ENCODE measurements around the gene TBC1D10A.

DNA sequence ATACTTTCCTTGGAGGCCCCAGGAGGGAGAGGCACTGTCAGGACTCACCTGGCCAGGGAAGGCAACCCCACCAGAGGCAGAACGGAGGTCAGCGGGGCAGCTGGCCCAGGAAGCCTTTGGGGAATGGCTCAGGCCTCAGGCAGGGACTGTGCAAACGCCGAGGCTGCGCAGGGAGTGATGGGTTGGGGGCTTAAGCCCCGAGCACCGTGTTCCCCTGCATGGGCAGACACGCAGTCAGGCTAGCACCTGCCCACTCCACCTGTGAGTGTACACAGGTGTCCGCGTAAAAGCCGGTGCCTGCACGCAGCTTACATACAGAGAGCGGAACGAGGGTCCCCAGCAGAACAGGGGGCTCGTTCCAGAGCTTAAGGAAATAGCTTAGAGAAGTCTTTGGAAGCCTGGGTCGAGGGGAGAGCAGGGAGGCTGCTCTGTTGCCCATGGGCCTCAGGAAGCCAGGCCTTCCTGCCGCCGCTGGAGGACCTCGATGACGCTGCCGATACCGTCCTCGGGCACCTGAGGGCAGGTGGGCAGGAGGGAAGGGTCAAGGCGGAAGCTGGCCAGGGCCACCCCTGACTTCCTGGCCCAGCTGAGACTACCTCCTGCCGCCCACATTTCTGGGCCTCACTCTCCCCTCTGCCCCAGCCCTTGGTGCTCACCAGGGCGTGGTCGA lies 41.4 kb downstream of the TBC1D10A start:
- TF ChIP-seq, protein P1, sequence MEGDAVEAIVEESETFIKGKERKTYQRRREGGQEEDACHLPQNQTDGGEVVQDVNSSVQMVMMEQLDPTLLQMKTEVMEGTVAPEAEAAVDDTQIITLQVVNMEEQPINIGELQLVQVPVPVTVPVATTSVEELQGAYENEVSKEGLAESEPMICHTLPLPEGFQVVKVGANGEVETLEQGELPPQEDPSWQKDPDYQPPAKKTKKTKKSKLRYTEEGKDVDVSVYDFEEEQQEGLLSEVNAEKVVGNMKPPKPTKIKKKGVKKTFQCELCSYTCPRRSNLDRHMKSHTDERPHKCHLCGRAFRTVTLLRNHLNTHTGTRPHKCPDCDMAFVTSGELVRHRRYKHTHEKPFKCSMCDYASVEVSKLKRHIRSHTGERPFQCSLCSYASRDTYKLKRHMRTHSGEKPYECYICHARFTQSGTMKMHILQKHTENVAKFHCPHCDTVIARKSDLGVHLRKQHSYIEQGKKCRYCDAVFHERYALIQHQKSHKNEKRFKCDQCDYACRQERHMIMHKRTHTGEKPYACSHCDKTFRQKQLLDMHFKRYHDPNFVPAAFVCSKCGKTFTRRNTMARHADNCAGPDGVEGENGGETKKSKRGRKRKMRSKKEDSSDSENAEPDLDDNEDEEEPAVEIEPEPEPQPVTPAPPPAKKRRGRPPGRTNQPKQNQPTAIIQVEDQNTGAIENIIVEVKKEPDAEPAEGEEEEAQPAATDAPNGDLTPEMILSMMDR (conservative IDR thresholded peaks at IDR 0.05 in 1 of 2, IDR thresholded peaks at IDR 0.05 in 1 of 2; ENCODE audit: low read depth in 1 of 2, low read length in 2 of 2), result no peak
- no peak for TF ChIP-seq EZH2 (IDR thresholded peaks at IDR 0.05; ENCODE audit: low read length, missing control alignments)
